GM12801 (cell line): ENCODE results near the gene LOC128125822.

Source experiments
- TF ChIP-seq, protein P1 (sequence below): IDR thresholded peaks from one replicate; pipeline ENCODE4 v1.5.1; 2011; ENCODE audit warnings: control low read depth; ENCODE audit not compliant: insufficient read length; ENCODE audit errors: extremely low read depth

The LOC128125822 gene

DNA sequence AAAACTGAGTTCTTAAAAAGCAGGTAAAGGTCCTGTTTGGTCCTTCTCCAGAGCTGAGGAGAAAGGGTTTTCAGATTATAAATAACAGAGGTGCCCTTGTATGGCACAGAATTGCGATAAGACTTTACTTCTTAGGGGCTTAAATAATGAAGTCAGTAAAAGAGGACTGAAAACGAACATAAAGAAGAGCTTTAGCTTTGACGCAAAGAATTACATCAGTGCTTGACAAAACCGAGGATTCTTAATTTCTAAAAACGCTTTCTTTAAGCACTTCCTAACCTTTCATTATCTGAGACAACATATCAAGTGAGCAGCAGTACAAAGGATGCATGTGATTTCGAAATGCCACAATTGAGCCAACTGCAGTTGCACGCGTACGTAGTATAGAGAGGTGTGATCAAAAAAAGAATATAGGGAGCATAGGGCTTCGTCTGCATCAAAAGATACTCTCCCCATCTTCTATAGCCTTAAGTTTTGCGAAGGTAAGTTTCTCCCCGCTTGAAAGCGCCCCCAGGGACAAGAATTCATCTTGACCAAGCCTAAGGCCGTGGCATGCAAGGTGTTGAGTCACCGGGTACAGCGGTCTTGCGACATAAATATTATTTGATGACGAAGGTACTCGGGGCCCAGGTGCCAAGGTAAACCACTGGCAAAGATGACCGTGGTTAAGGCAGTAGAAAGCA lies 778 bp upstream of the LOC128125822 start:
- TF ChIP-seq, protein P1, sequence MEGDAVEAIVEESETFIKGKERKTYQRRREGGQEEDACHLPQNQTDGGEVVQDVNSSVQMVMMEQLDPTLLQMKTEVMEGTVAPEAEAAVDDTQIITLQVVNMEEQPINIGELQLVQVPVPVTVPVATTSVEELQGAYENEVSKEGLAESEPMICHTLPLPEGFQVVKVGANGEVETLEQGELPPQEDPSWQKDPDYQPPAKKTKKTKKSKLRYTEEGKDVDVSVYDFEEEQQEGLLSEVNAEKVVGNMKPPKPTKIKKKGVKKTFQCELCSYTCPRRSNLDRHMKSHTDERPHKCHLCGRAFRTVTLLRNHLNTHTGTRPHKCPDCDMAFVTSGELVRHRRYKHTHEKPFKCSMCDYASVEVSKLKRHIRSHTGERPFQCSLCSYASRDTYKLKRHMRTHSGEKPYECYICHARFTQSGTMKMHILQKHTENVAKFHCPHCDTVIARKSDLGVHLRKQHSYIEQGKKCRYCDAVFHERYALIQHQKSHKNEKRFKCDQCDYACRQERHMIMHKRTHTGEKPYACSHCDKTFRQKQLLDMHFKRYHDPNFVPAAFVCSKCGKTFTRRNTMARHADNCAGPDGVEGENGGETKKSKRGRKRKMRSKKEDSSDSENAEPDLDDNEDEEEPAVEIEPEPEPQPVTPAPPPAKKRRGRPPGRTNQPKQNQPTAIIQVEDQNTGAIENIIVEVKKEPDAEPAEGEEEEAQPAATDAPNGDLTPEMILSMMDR: no peak

DNA sequence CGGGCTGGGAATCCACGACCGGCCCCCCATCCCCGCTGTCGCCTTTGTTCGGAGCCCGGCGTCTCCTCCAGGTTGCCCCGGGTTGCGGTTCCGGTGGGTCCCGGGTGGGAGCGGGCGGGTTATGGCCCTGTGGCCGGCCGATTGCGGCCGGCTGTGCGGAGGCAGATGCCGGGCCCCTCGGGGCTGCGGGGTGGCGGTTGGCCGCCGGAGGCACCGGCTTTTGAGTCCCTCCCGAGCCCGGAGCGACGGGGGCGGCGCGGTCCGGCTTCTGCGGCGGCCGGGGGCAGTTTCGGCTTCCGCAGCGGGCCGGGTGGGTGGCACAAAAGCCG lies 431 bp downstream of the LOC128125822 start:
- TF ChIP-seq, protein P1: no peak

DNA sequence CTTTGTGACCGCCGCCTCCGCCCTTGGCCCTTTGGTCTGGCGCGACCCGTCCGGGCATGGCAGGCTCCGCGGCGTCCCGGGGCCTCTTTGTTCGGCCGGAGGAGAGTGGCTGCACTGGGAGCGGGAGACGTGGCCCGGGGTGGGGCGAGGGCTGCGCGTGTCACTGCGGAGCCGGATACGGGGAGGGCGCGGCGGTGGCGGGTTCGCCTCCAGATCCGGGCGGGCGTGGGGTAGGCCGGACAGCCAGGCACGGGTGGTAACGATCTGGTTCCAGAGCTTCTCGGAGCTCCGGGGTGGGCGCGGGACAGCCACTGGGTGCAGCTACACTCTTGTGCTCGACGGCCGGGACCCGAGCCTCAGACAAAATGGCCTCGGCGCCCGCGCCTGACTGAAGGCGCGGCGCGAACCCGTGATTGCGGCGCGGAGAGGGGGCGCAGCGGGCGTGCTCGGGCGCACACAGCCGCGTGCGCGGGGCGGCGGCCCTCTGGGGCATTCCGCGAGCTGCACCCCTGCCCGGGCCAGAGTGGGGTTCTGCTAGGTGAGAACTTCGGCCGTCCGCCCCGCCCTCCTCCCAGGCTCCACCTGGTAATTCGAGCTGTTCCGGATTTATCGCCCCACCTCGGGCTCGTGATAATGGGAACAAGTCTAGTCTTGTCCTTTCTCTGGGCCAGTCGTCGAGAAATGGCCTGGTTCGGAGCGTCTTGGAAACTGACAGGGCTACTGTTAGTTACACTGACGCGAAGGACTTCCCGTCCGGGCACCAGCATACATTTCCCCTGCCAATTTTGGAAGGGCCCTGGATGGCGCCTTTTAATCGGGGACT lies 1.0 kb downstream of the LOC128125822 start:
- TF ChIP-seq, protein P1: no peak

DNA sequence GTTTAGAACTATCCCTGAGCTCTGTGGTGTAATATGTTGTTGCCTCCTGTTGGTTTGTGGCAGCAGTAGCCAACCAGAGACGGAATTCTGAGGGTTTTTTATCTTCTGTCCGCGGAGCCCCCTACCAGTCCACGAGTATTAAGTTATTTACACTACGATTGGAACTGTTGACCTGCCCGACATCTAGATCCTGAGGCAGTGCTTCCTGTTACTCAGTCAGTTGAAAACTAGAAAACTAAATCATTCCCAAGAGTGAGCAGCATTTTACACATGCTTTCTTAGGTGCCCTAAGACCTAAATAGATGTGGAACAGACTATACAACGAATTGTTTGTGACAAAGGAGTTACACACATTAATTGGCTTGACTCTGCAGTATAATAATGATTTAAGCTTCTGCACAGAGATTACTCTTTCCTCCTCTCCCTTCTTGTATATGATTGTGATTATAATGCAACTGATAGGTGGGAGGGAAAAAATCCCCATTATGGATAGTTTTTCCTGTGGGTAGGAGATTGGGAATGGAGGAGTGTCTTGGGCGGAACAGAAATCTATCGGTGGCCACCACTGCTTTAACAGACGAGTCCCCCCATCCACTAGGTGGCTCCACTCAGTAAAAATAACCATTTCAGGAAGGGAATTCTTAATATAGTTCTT lies 1.7 kb downstream of the LOC128125822 start:
- TF ChIP-seq, protein P1: peak; percentile 14

DNA sequence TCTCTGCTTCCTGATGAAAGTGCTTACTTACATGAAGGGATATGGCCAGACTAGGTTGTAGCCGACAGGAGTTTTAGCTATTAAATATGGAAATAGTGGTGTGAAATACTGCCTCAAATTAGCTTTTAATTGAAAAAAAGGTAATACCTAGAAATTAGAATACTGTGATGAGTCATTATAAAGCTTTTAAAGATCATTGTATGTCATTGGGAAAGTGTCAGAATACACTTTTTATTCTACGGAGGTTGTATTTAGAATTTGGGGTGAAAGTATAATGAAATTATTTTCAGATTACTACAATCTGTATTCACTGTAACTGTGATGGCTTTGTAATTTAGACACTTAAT lies 2.2 kb downstream of the LOC128125822 start:
- TF ChIP-seq, protein P1: no peak

DNA sequence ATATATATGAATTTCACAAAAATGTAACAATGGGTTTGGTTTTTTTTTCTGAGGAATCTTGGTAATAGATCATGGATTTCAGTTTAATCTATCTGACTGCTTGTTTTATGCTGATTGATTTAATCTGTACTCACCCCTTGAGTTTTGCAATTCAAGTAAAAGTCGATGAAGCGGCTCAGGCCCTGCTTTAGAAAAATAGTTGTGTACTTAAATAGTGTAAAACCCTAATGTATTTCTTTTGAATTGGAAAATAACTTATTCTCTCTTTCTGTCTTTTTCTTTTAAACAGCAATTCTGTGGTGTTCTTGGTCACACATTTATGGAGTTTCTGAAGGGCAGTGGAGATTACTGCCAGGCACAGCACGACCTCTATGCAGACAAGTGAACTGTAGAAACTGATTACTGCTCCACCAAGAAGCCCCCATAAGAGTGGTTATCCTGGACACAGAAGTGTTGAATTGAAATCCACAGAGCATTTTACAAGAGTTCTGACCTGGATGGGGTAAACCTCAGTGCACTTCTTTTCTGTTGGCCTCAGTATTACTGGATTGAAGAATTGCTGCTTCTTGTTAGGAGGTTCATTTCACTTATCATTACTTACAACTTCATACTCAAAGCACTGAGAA lies 4.0 kb downstream of the LOC128125822 start:
- TF ChIP-seq, protein P1: no peak
